ENCODE measurements around the gene PPM1J.

The PPM1J gene

GRCh38 chr1:112694363-112694929 is 20.7 kb downstream of the PPM1J start:
- DNase-seq (ENCODE audit: low spot score) (no peak), ATAC-seq (ENCODE audit: low read depth) (no peak)
- Histone ChIP-seq H3K9me3 (ENCODE audit: severe bottlenecking) (no peaks in the 10 kb centered on the region), H3K4me3 (ENCODE audit: severe bottlenecking) (no peak overlapping the region), H3K4me1 (ENCODE audit: insufficient read depth, poor library complexity, severe bottlenecking) (peaks cover 4% of the 10 kb centered on the region), H3K27ac (ENCODE audit: poor library complexity, severe bottlenecking) (no peak overlapping the region), H3K36me3 (ENCODE audit: low read depth) (peaks cover 79% of the 10 kb centered on the region), H3K27me3 (ENCODE audit: insufficient read depth, poor library complexity, severe bottlenecking) (no peaks in the 10 kb centered on the region)
- TF ChIP-seq, protein P1, sequence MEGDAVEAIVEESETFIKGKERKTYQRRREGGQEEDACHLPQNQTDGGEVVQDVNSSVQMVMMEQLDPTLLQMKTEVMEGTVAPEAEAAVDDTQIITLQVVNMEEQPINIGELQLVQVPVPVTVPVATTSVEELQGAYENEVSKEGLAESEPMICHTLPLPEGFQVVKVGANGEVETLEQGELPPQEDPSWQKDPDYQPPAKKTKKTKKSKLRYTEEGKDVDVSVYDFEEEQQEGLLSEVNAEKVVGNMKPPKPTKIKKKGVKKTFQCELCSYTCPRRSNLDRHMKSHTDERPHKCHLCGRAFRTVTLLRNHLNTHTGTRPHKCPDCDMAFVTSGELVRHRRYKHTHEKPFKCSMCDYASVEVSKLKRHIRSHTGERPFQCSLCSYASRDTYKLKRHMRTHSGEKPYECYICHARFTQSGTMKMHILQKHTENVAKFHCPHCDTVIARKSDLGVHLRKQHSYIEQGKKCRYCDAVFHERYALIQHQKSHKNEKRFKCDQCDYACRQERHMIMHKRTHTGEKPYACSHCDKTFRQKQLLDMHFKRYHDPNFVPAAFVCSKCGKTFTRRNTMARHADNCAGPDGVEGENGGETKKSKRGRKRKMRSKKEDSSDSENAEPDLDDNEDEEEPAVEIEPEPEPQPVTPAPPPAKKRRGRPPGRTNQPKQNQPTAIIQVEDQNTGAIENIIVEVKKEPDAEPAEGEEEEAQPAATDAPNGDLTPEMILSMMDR (IDR thresholded peaks at IDR 0.05; ENCODE audit: poor library complexity, severe bottlenecking) = no peak

DNA sequence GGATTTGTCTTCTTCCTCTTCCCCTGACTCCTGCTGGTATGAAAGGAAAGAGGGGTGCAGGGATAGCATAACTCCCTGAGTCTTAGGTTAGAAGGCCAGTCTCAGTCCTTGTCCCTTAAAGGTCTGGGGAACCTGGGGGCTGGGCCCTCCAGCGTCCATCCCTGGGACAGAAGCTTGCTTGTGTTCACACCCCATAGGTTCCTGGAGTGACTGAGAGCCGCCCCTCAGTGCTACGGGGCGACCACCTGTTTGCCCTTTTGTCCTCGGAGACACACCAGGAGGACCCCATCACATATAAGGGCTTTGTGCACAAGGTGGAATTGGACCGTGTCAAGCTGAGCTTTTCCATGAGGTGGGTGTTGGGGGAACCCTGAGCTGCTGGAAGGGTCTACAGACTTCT is 21.3 kb downstream of the PPM1J start:
- H3K4me1 ChIP-seq (ENCODE audit: insufficient read depth, poor library complexity, severe bottlenecking) = peaks cover under 1% of the 10 kb centered on the region
- DNase-seq (ENCODE audit: low spot score) (no peak), ATAC-seq (ENCODE audit: low read depth) (no peak)
- H3K27ac ChIP-seq (ENCODE audit: poor library complexity, severe bottlenecking) = no peak overlapping the region
- no peak overlapping the region for H3K4me3 ChIP-seq (ENCODE audit: severe bottlenecking)
- peaks cover 79% of the 10 kb centered on the region for H3K36me3 ChIP-seq (ENCODE audit: low read depth)
- TF ChIP-seq, protein P1 (IDR thresholded peaks at IDR 0.05; ENCODE audit: poor library complexity, severe bottlenecking) = no peak
- no peaks in the 10 kb centered on the region for H3K27me3 ChIP-seq (ENCODE audit: insufficient read depth, poor library complexity, severe bottlenecking)
- no peaks in the 10 kb centered on the region for H3K9me3 ChIP-seq (ENCODE audit: severe bottlenecking)

GRCh38 chr1:112692681-112693080 is 22.5 kb downstream of the PPM1J start:
- DNase-seq (ENCODE audit: low spot score) (no peak), ATAC-seq (ENCODE audit: low read depth) (no peak)
- TF ChIP-seq, protein P1 (IDR thresholded peaks at IDR 0.05; ENCODE audit: poor library complexity, severe bottlenecking) = no peak
- Histone ChIP-seq H3K36me3 (ENCODE audit: low read depth) (peaks cover 76% of the 10 kb centered on the region), H3K9me3 (ENCODE audit: severe bottlenecking) (no peaks in the 10 kb centered on the region), H3K4me1 (ENCODE audit: insufficient read depth, poor library complexity, severe bottlenecking) (peaks cover 5% of the 10 kb centered on the region), H3K27me3 (ENCODE audit: insufficient read depth, poor library complexity, severe bottlenecking) (no peaks in the 10 kb centered on the region), H3K4me3 (ENCODE audit: severe bottlenecking) (no peak overlapping the region), H3K27ac (ENCODE audit: poor library complexity, severe bottlenecking) (no peak overlapping the region)

DNA sequence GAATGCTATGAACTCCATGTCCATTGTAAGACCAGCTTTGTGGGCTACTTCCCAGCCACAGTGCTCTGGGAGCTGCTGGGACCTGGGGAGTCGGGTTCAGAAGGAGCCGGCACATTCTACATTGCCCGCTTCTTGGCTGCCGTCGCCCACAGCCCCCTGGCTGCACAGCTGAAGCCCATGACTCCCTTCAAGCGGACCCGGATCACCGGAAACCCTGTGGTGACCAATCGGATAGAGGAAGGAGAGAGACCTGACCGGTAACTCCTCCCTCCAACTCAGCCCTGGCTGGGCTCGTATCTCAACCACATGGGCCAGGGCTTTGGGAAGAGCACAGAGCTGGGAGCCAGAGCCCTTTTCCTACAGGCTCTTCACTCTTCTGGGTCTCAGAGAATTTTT is 25.3 kb downstream of the PPM1J start:
- Histone ChIP-seq H3K9me3 (ENCODE audit: severe bottlenecking) (no peaks in the 10 kb centered on the region), H3K27me3 (ENCODE audit: insufficient read depth, poor library complexity, severe bottlenecking) (no peaks in the 10 kb centered on the region), H3K4me1 (ENCODE audit: insufficient read depth, poor library complexity, severe bottlenecking) (peaks cover 15% of the 10 kb centered on the region), H3K27ac (ENCODE audit: poor library complexity, severe bottlenecking) (no peak overlapping the region), H3K36me3 (ENCODE audit: low read depth) (peaks cover 64% of the 10 kb centered on the region), H3K4me3 (ENCODE audit: severe bottlenecking) (no peak overlapping the region)
- ATAC-seq (ENCODE audit: low read depth) (no peak), DNase-seq (ENCODE audit: low spot score) (no peak)
- TF ChIP-seq, protein P1 (IDR thresholded peaks at IDR 0.05; ENCODE audit: poor library complexity, severe bottlenecking) = no peak

GRCh38 chr1:112689196-112689841 is 25.8 kb downstream of the PPM1J start:
- Histone ChIP-seq H3K9me3 (ENCODE audit: severe bottlenecking) (no peaks in the 10 kb centered on the region), H3K36me3 (ENCODE audit: low read depth) (peaks cover 63% of the 10 kb centered on the region), H3K27me3 (ENCODE audit: insufficient read depth, poor library complexity, severe bottlenecking) (no peaks in the 10 kb centered on the region), H3K27ac (ENCODE audit: poor library complexity, severe bottlenecking) (no peak overlapping the region), H3K4me3 (ENCODE audit: severe bottlenecking) (no peak overlapping the region), H3K4me1 (ENCODE audit: insufficient read depth, poor library complexity, severe bottlenecking) (peaks cover 15% of the 10 kb centered on the region)
- TF ChIP-seq, protein P1 (IDR thresholded peaks at IDR 0.05; ENCODE audit: poor library complexity, severe bottlenecking) = no peak
- no peak for ATAC-seq (ENCODE audit: low read depth)
- no peak for DNase-seq (ENCODE audit: low spot score)
